Testis (tissue), 2 donors: ENCODE data around the gene ZNF85.

Experiments
- CTCF ChIP-seq, 3 experiments: fragments of 450-650 bp in 2 of 3; fragments of 200-600 bp in 1 of 3; sonication (generic) in 1 of 3; IDR thresholded peaks; one replicate each; pipeline ENCODE4 v1.5.1; 2016 to 2019; ENCODE audit warnings: antibody characterized with exemption in 3 of 3, mild to moderate bottlenecking in 2 of 3, moderate library complexity in 1 of 3
- POLR2A ChIP-seq: fragments of 450-650 bp; IDR thresholded peaks from one replicate; pipeline ENCODE4 v1.6.1; 2017; ENCODE audit warnings: antibody characterized with exemption, mild to moderate bottlenecking, moderate library complexity

DNA sequence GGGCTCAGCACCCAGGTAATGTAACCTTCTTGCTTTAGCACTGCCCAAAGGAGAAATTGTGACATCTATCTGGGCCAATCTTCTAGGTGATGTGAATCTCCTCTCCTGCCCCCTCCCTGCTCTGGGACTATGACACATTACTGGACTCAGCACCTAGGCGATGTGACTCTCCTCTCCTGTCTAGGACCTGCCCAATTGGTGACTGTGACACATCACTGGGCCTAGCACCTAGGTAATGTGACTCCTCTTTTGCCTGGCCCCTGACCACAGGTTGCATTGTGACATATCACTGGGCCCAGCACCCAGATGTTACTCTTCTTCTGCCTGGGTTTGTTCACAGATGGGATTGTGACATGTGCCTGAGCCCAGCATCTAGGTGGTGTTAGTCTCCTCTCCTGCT, 45.0 kb downstream of the ZNF85 start:
- no peak for TF ChIP-seq CTCF (IDR thresholded peaks at IDR 0.05)
- no peak for TF ChIP-seq POLR2A
